NCI-H345 treated with DMSO at 0.1 percent for 48 hours (cell line): Measurements from ENCODE around the gene CCDC88B.
A peak's percentile ranks its signal among the peaks of the same experiment; 100 is the strongest.

Experiments
- DNase-seq: peaks from one replicate; lab custom pipeline; 2025; ENCODE audit not compliant: unreplicated experiment; lab: John Stamatoyannopoulos, UW

CCDC88B gene, protein sequence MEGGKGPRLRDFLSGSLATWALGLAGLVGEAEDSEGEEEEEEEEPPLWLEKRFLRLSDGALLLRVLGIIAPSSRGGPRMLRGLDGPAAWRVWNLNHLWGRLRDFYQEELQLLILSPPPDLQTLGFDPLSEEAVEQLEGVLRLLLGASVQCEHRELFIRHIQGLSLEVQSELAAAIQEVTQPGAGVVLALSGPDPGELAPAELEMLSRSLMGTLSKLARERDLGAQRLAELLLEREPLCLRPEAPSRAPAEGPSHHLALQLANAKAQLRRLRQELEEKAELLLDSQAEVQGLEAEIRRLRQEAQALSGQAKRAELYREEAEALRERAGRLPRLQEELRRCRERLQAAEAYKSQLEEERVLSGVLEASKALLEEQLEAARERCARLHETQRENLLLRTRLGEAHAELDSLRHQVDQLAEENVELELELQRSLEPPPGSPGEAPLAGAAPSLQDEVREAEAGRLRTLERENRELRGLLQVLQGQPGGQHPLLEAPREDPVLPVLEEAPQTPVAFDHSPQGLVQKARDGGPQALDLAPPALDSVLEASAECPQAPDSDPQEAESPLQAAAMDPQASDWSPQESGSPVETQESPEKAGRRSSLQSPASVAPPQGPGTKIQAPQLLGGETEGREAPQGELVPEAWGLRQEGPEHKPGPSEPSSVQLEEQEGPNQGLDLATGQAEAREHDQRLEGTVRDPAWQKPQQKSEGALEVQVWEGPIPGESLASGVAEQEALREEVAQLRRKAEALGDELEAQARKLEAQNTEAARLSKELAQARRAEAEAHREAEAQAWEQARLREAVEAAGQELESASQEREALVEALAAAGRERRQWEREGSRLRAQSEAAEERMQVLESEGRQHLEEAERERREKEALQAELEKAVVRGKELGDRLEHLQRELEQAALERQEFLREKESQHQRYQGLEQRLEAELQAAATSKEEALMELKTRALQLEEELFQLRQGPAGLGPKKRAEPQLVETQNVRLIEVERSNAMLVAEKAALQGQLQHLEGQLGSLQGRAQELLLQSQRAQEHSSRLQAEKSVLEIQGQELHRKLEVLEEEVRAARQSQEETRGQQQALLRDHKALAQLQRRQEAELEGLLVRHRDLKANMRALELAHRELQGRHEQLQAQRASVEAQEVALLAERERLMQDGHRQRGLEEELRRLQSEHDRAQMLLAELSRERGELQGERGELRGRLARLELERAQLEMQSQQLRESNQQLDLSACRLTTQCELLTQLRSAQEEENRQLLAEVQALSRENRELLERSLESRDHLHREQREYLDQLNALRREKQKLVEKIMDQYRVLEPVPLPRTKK (N-terminal part only)

DNA sequence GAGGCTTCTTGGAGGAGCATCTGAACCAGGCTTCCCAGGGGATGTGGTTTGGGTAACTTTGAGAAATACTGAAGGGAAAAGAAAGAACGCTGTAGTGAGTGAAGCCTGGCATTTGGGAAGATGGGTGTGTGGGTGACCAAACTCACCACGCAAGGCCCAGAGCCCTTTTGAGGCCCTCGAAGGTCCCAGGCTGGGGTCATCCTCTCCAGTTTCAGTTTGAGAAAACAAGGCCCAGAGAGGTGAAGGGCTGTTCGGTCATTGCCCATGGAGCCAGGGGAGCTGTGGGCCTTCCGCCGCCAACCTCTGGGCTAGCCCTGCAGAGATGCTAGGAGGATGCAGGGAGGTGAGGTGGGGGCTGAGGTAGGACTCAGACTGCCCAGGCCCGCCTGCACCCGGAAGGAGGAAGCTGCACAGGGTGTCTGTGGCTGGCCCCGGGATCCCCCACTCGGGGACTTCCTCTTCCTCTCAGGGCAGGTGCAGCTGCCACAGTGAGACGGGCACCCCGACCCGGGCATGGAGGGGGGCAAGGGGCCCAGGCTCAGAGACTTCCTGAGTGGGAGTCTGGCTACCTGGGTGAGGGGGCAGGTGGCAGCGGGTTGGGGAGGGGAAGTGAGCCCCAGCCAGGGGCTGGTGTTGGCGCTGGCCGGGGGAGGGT is at the start of gene CCDC88B:
Gene CCDC88B (plus strand): TSS at position 451 of the 655 bp plus-strand sequence. CDS start 63 bp downstream, at position 514.
- no peak for DNase-seq

DNA sequence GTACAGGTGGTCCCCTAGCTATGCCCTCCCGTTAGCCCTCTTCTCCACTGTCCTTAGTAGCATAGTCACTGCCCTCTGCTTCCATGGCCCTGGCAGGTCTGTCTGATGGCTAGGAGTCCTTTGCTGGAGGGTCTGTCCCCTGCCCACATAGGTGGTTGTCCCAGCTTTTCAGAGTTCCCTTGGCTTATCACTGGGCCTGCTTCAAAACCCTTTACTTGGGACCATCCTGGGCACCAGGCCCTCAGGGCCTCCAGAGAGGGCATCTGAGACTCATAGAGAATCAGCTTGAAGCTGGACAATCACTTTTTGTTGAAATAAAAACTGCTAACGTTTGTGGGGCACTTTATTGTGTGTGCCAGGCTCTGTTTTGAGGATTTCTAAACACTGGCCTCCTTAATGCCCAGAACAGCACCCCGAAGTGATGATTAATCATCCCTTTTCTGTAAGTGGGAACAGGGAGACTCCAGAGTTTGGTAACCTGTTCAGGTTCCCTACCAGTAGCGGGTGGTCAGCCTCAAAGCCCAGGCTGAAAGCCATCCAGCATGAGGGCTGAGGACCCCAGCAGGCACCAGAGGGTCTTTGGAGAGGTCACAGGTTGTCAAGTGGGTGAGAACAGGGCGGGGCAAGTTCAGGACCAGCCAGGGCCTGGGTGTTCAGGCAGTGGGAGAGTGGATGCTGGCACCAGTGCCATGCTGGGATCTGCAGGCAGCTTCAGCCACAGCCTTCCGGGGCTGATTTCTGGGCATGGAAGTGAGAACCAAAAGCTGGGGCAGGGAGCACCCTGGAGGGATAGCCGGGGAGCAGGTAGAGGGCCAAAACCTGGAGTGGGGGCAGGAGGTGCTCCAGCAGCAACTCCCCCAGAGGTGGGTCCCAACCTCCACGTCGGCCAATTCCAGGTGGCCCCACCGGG is 49.4 kb upstream of the CCDC88B start:
- no peak for DNase-seq

DNA sequence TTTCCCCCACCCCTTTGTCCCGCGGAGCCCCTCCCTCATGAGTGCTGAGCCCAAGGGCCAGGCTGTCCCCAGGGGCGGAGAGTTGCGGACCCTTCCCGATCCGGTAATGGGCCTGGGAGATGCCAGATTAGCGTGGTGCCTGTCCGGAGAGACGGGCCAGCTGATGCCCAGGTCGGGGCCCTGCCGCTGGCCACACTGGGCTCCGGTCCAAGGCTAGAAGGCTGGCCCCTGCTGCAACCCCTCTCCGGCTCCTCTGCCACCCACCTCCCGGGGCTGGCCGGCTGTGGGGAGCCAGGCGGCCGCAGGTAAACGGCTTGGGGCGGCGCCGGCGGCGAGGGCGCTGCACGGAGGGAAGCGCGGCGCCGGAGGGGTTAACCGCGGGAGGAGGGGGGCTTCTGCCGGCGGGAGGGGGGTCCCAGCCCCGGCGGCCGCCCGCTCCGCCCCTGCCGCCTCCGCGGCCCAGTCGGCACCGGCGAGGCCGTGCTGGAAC is 48.7 kb upstream of the CCDC88B start, which contains the start of gene KCNK4:
Gene KCNK4 (plus strand): TSS at position 41 of the 490 bp plus-strand sequence. CDS start 1,717 bp downstream, outside the sequence.
- DNase-seq, result no peak

DNA sequence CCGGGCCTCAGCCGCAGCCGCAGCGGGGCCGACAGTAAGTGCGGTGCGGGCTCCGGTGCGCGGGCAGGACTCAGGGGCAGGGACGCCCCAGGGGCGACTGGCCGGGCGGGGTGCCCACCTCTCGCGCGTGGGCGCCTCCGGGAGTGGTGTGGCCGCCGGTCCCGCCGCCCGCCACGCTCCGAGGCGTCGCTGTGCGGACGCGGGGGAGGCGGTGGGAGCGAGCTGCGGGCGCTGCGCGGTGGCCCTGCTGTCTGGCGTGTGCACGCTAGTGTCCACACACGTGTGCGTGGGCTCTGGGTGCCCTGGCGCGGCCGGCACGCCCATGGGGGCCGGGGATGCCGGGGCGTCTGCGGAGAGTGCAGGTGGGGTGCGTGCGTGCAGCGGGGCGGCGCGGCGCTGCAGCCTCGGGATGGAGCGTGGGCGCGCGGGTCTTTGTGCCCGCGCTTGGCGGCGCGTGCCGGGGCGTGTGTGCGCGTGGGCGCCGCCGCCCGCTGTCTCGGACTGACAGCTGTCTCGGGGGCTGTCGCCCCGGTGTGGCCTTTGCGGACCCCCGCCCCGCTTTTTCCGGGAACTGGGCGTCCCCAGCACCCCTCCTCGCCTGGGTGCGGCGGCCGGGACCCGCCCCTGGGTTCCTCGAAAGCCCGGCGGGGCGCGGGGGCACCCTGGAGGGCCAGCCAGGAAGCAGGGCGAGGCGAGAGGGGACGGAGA is 48.1 kb upstream of the CCDC88B start:
- DNase-seq, result no peak

DNA sequence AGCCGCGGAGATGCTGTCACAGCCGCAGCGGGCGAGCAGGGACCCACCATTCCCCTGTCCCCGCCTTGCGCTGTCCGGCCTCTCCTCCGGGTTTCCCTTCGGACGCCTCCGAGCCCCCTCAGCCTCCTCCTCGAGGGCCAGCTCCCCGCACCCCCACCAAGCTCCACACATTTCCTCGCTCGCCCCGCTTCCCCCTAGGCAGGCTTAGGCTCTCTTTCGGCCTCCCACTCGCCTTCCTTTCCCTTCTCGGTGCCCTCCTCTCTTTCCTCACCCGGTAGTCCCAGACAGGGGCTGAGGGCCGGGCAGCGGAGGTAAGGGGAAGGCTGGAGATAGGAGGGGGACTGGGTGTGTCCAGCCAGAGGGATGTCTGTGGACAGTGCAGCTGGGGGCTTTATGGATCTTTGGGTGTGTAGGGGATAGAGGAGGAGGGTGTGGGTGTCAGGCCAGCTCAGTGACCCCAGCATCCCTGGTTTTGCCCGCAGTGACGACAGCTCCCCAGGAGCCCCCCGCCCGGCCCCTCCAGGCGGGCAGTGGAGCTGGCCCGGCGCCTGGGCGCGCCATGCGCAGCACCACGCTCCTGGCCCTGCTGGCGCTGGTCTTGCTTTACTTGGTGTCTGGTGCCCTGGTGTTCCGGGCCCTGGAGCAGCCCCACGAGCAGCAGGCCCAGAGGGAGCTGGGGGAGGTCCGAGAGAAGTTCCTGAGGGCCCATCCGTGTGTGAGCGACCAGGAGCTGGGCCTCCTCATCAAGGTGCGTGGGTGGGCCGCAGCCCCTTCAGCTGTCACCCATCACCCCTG is 47.3 kb upstream of the CCDC88B start:
- no peak for DNase-seq

DNA sequence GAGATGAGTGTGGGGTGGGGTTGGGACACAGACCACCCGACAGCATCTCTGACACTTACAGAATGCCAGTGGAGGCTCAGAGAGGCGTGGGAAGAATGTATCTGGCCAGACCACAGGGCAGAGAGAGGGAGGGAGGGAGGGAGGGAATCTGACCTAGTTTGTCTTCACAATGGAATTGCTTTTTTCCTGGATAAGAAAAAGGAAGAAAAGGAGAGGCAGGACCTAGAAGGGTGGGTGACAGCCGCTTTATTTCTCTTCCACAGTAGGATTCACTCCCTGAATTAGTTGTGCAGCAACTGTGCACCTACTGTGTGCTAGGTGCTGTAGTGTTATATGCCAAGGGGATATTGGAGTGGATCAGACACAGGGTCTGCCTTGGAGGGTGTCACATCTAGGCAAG is 45.2 kb upstream of the CCDC88B start:
- DNase-seq, result no peak

DNA sequence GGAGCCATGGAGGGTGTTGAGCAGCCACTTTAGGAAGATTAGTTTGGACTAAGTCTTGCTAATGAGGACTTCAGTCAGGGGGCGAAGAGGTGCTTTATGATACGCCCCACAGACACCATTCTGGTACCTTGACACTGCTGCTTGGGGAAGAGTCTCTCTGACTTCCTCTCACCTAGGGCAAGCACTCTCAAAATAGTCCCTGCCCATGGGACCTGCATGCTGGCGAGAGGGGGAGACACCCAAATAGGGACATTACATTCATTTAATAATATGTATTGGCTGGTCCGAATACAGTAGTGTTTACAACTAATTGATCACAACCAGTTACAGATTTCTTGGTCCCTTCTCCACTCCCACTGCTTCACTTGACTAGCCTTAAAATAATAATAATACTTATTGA is 44.2 kb upstream of the CCDC88B start:
- no peak for DNase-seq

DNA sequence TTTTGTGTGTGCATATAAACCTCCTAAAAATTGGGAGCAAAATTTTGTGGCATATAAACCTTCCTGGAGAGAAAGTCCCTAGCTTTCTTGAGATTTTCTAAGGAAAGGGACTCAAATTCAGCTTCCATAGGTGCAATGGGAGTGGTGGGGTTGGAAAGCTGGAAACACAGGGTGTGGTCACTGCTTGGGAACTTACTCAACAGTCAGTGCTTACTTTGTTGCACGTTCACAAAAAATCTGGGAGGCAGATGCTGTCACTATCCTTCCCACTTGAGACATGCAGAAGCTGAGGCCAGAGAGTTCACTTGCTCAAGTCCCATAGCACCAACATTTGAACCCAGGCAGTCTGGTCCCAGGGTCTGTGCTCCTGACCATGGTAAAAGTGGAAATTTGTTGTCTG is 43.8 kb upstream of the CCDC88B start:
- no peak for DNase-seq

DNA sequence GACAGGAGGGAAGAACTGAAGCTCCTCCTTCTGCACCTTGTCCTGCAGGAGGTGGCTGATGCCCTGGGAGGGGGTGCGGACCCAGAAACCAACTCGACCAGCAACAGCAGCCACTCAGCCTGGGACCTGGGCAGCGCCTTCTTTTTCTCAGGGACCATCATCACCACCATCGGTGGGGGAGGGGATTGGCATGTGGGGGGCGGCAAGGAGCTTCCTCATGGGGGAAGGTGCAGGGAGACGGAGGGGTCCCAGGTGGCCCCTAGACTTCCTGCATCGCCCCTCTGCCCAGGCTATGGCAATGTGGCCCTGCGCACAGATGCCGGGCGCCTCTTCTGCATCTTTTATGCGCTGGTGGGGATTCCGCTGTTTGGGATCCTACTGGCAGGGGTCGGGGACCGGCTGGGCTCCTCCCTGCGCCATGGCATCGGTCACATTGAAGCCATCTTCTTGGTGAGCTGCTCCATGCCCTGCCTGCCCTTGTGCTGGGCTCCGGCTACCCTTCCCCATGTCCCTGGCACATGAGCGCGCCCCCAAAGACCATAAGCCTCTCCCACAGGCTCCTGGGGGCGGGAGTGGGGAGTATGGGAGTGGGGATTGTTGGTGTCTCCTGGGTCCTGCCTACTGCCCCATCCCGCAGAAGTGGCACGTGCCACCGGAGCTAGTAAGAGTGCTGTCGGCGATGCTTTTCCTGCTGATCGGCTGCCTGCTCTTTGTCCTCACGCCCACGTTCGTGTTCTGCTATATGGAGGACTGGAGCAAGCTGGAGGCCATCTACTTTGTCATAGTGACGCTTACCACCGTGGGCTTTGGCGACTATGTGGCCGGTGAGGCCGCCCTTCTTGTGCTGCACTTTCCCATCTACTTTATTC is 42.9 kb upstream of the CCDC88B start:
- DNase-seq, result no peak

DNA sequence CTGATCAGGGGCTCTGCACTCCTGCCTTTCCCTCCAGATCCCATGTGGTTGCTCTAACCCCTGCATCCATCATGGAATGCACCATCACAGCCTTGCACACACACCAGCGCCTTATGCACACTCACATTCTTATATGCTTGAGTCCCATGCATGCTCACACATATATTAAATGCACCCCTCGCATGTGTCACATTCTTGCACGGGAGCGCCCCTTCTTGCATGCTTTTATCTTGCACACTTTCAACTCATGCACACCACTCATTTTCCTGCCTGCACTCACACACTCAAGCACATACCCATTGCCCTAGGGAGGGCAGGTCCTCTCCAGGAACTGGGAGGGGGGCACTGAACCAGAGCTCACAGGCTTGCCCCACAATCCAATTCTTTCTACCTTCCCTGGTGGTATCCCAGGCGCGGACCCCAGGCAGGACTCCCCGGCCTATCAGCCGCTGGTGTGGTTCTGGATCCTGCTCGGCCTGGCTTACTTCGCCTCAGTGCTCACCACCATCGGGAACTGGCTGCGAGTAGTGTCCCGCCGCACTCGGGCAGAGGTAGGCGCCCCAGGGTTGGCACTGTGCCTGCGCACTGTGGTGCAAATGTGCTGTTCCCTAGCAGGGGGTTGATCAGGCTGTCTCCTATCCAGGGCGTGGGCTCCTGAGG is 42.2 kb upstream of the CCDC88B start:
- DNase-seq, result peak; percentile 56

DNA sequence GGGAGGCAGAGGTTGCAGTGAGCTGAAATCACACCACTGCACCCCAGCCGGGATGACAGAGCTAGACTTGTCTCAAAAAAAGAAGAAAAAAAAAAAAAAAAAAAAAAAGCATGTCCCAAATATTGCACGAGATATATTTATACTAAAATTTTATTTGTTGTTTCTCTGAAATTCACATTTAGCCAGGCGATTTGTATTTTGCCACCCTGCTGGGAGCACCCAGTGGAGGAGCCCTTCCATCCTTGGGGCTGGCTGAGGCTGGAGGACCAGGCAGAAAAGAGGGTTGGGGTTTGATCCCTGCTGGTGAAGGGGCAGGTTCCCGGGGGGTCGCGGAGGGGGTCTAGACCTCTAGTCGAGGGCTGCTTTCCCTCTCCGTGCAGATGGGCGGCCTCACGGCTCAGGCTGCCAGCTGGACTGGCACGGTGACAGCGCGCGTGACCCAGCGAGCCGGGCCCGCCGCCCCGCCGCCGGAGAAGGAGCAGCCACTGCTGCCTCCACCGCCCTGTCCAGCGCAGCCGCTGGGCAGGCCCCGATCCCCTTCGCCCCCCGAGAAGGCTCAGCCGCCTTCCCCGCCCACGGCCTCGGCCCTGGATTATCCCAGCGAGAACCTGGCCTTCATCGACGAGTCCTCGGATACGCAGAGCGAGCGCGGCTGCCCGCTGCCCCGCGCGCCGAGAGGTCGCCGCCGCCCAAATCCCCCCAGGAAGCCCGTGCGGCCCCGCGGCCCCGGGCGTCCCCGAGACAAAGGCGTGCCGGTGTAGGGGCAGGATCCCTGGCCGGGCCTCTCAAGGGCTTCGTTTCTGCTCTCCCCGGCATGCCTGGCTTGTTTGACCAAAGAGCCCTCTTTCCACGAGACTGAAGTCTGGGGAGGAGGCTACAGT is 40.8 kb upstream of the CCDC88B start:
- DNase-seq, result no peak

DNA sequence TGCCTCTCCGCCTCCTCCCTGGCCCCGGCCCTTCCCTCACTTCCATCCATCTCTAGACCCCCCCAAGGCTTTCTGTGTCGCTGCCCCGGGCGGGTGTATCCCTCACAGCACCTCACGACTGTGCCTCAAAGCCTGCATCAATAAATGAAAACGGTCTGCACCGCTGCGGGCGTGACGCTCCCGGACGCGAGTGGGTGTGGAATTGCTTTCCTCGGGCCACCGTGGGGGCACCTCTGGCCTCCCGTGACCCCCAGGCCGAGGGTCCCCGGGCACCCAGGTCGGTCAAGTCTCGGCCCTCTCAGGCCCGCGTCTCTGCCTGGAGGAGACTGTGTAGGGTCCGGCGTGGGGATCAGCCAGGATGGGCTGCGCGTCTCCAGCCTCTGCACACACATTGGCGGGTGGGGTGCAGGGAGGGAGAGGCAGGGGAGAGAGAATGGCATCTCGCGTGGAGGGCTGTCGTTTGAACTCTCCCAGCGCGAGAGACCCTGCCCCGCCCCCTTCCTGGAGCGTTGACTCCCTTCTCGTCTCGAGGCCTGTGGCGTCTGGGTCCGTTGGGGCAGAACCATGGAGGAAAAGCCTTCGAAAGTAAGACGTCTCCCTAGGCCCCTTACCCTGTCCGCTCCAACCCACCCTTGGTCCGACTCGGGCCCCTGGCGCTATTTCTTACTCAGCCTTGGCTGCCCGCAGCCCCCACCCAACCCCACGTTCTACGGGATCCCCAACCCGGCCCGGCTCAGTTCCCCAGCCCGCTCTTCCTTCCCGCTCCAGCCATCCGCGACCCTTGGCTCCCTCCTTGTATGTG is 40.0 kb upstream of the CCDC88B start, which contains the start of gene CATSPERZ:
Gene CATSPERZ (plus strand): TSS at position 512 of the 802 bp plus-strand sequence. CDS start 53 bp downstream, at position 565.
- no peak for DNase-seq

DNA sequence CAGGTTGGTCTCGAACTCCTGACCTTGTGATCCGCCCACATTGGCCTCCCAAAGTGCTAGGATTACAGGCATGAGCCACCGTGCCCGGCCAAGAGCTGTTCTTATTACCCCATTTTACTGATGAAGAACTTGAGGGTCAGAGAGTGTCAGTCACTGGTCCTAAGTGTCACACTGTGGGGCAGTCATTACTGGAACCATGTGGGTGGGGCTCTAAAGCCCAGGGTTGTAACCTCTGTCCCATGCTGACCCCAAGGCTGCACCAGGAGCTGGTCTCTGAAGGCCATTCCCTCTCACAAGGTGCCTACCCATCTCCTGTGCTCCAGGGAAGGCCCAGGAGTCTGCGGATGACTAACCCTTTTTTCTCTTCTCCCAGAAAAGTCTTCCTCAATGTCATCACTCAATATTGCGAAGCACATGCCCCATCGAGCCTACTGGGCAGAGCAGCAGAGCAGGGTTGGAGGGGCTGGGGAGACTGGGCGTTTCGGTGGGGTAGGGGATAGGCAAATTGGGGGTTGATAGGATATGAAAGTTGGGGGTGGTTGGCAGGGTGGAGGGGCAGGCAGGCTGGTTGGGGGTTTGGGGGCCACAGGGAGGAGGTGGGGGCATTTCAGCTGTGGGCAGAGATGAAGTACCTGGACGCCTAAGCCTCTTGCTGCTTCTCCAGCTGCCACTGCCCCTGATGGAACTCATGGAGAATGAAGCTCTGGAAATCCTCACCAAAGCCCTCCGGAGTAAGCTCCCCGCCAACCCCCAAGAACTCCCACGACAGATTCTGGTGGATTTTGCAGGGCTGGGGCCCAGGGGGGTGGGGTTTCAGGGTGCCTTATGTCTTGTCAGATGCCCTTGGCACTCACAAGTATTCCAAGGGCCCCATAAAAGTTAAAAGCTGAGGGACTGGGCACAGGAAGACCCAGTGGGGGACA is 36.6 kb upstream of the CCDC88B start:
- no peak for DNase-seq

DNA sequence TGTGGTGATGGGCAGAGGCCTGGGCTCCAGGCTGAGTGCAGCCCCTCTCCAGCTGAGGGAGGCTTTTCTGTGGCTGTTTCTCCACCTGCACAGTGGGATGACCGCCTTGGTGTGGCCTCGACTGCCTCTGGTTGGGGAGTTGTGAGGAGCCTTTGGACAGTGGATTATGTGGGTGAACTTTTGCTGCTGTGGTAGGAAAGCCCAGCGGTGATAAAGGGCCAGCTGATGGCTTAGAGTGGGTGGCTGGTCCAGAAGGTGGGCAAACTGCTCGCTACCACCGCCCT is 36.0 kb upstream of the CCDC88B start:
- DNase-seq, result no peak
